ENCODE measurements around the gene POLK. TPM values are rescaled to one million over a fixed set of nuclear protein-coding genes. Genes with fewer than 3 reads are reported as not detected.
"Not testable (repeated sequence)": the region's sequence is repeated elsewhere in the genome, so short reads cannot be mapped to it uniquely, and the experiment has no call there.

Gene POLK
- total and polyA plus RNA-seq, 2 of the 8 experiments (the other 6 are each of a cell fraction or from before 2014, with no cell fraction given): 2.0 to 9.0 TPM

- no peak for TF ChIP-seq RXRA (IDR thresholded peaks at IDR 0.05; ENCODE audit: insufficient read depth, low read depth, low read length)
- no peak for TF ChIP-seq JUN (IDR thresholded peaks at IDR 0.05; ENCODE audit: low read depth, low read length)
- TF ChIP-seq TCF12 (IDR thresholded peaks at IDR 0.05; ENCODE audit: low read depth, low read length): no peak
- TF ChIP-seq SIX5 (IDR thresholded peaks at IDR 0.05; ENCODE audit: low read depth, low read length): no peak
- no peak for TF ChIP-seq ASH2L (IDR thresholded peaks at IDR 0.05; ENCODE audit: low read length)
- TF ChIP-seq YY1 (IDR thresholded peaks at IDR 0.05; ENCODE audit: low read depth, low read length): no peak
- no peak for TF ChIP-seq FOSL1 (IDR thresholded peaks at IDR 0.05; ENCODE audit: insufficient read depth, low read depth, low read length)
Measured at GRCh38 chr5:75574791-75575190, 63.1 kb downstream of the POLK start (continued).

- H2AK5ac ChIP-seq (ENCODE audit: low read depth, low read length): not testable (repeated sequence)
- WGBS, 2 experiments (ENCODE audit: extremely low coverage in 1 of 2, insufficient coverage in 1 of 2, insufficient read length in 1 of 2, insufficient replicate concordance in 2 of 2, low coverage in 1 of 2, low lambda C conversion rate in 2 of 2, missing lambda C conversion rate in 1 of 2): 90% methylated on average over 8 of the region's 8 CpGs; no CpG with 5 or more reads in 1 of the 2 experiments
Measured at GRCh38 chr5:75578280-75578679, 66.6 kb downstream of the POLK start.

More at GRCh38 chr5:75578280-75578679, 66.6 kb downstream of the POLK start:
- FAIRE-seq; H3K27ac ChIP-seq (ENCODE audit: low read depth, low read length); H4K20me1 ChIP-seq (replicated peaks in 1 of 2; ENCODE audit: control insufficient read depth in 1 of 2, insufficient read depth in 2 of 2, low read length in 2 of 2); H2BK15ac ChIP-seq (ENCODE audit: low read length); H2BK20ac ChIP-seq (ENCODE audit: low read length); H3K56ac ChIP-seq (replicated peaks; ENCODE audit: insufficient read length, low read depth, low read length); H3K9ac ChIP-seq (replicated peaks in 1 of 4; ENCODE audit: extremely low read depth in 1 of 4, low read depth in 3 of 4, low read length in 3 of 4); H3K4me1 ChIP-seq (replicated peaks in 1 of 4; ENCODE audit: control insufficient read depth in 3 of 4, insufficient read depth in 4 of 4, low read length in 3 of 4); H3K4me2 ChIP-seq (ENCODE audit: insufficient read depth in 1 of 2, low read depth in 2 of 2, low read length in 2 of 2); H3K27me3 ChIP-seq (replicated peaks in 1 of 4; ENCODE audit: control insufficient read depth in 3 of 4, extremely low read depth in 1 of 4, insufficient read depth in 3 of 4, low read length in 3 of 4); H4K91ac ChIP-seq (replicated peaks; ENCODE audit: insufficient read length, low read length); H3K18ac ChIP-seq (ENCODE audit: extremely low read depth, low read length); H3K23ac ChIP-seq (ENCODE audit: insufficient read length); H3K36me3 ChIP-seq (ENCODE audit: control insufficient read depth in 2 of 4, insufficient read depth in 4 of 4, low read length in 3 of 4); POLR2A ChIA-PET (ENCODE audit: partially characterized antibody); H4K5ac ChIP-seq (ENCODE audit: insufficient read length, low read depth, low read length); DNase-seq (ENCODE audit: low read depth in 1 of 2, low spot score in 2 of 2); H3K79me2 ChIP-seq (ENCODE audit: control insufficient read depth in 1 of 2, insufficient read depth in 2 of 2, low read length in 2 of 2); H3K4me3 ChIP-seq (ENCODE audit: extremely low read depth in 1 of 4, insufficient read depth in 2 of 4, low read depth in 3 of 4, low read length in 4 of 4); H3K79me1 ChIP-seq (ENCODE audit: low read depth, low read length); H2BK12ac ChIP-seq (ENCODE audit: low read depth, low read length); H4K8ac ChIP-seq (ENCODE audit: extremely low read depth, insufficient read depth, low read length); H2BK120ac ChIP-seq (replicated peaks; ENCODE audit: low read depth, low read length); H3K4ac ChIP-seq (replicated peaks; ENCODE audit: insufficient read length, low read depth, low read length); H3K23me2 ChIP-seq (ENCODE audit: low read depth, low read length); H3K14ac ChIP-seq (ENCODE audit: insufficient read length); H2BK5ac ChIP-seq (ENCODE audit: low read depth, low read length); H2AFZ ChIP-seq (ENCODE audit: low read length); H3K9me3 ChIP-seq (ENCODE audit: insufficient read depth in 2 of 2, low read depth in 1 of 2, low read length in 1 of 2); CTCF ChIA-PET (ENCODE audit: partially characterized antibody): not testable (repeated sequence)
